ENCODE results near the gene SPATS1.
"Not testable (repeated sequence)": the region's sequence is repeated elsewhere in the genome, so short reads cannot be mapped to it uniquely, and the experiment has no call there.

The SPATS1 gene

DNA sequence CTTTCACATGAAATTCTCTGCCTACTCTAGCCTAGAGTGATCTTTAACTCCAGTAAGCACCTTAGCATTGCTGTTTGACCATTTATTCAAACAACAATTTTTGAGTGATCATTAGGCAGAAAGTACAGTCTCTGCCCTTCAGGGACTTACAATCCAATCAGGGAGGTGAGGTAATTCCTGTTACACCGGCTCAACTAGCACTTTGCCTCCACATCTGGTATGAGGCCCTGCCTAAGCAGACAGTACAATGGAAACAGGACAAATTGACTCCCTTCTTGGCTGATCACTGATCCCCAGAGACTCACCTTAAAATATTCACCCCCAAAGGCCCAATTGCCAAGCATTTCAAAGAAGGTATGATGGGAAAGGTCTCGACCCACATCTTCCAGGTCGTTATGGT, 30.7 kb upstream of the SPATS1 start:
- DNase-seq: no peak

DNA sequence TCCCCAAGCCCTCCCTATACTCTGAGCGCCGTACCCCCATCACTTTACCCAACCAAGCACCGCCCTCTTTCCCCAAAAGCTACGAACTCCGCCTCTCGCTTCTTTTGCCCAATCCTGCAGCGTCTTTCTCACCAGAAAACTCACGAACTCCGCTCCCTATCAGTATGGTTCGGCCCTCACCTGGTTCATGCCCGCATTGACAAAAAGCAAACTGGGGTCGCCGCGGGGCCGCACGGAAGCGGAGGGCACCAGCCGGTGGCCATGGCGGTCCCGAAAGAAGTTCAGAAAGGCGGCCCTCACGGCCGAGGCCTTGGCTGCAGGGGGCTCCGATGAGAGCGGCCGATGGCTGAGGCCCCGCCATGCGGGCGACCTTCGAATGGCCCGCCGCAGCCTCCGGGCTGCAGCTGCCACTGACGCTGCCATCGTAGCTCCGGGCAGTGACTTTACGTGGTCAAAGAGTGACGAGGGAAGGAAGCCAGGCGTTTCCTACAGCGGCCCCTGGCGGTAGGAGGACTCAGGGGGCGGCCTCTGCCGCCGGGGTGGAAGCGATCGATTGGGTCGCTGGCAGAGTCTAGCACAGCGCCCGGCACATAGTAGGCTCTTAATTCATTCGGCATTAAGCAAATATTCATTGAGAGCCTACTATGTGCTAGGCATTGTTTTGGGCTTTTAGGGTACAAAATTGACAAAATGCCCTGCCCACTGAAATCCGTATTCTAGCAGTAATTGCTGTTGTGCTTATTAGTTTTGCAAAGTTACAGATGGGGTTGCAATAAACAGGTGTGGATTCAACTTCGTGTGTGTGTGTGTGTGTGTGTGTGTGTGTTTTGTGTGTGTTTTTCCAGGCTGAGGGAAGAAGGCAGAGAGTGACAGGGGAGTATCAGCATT, 29.3 kb upstream of the SPATS1 start, which contains the start of gene AARS2:
AARS2 (minus strand) TSS at position 447 of the 888 bp plus-strand sequence; CDS start at position 423, 24 bp downstream.
- DNase-seq: peak; percentile 70 to 92 (median 84)

DNA sequence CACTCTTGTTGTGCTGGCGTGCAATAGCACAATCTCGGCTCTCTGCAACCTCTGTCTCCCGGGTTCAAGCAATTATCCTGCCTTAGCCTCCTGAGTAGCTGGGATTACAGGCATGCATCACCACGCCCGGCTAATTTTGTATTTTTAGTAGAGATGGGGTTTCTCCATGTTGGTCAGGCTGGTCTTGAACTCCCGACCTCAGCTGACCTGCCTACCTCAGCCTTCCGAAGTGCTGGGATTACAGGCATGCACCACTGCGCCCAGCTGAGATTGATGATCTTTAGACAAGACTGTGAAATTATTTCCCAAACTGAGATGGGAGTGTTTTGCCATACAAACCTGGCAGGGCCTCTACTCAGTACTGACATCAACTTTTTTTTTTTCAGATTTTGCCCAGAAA, 27.8 kb upstream of the SPATS1 start:
- DNase-seq: not testable (repeated sequence)

DNA sequence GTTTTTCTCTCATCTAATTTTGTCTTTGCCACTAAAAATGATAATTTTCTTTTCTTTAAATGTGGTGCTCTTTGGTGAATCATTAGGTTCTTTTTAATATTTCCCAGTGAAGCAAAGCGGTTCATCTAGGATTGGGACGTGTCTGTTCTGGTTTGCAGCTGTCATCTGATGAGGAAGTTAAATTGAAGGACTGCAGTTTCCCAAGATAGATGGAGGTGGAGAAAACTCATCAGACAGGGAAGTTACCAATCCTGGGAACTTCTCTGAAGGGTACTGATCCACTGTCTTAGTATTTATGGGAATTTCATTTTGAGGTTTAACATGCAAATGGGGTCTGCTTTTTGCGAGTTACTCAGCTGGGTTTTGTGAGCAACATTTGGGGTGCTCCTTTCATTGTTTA, 26.9 kb upstream of the SPATS1 start:
- no peak for DNase-seq

DNA sequence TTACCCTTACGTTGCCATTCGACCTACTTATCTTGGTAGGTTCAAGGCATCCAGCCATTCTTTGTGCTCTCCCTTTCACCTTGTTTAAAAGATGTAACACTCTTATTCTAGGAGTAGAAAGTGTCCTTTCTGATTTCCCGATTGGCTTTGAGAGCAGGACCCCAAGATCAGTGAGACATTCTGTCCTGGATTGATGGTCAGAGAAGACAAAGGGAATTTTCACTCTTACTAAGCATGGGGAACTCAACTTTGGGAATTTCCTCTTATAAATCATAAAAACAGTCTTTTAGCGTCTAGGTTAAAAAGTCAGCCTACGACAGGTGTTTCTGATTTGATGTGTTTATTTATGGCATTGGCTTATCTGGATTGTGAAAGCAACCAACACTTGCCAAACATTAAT, 26.5 kb upstream of the SPATS1 start:
- no peak for DNase-seq

DNA sequence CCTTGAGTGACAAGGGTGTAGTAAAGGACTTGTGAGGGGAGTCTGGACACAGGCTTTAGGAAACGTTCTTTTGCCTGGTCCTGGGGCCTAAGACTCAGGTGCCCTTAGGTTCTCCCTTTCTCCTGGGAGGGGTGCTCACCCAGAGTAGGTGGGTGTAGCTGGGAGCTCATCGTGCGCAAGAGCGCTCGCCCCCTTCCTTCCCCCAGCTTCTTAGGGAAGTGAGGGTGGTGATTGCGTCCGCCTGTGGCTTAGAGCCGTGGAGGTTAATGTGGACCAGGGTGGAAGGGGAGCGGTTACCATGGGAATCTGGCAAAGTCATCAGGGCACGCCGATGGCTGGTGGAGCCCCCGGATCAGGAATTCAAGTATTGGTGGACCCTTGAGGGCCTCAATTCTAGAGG, 26.0 kb upstream of the SPATS1 start:
- no peak for DNase-seq

DNA sequence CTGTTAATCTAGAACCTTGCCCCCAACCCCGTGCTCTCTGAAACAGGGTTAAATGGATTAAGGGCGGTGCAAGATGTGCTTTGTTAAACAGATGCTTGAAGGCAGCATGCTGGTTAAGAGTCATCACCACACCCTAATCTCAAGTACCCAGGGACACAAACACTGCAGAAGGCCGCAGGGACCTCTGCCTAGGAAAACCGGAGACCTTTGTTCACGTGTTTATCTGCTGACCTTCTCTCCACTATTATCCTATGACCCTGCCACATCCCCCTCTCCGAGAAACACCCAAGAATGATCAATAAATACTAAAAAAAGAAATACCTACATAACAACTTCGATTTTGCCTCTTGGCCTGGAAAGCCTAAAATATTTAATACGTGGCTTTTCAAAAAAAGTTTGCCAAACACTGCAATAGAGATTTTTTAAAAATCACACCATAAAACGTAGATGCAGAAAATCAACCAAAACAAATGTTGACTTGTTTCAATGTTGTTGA, 25.3 kb upstream of the SPATS1 start:
- DNase-seq: not testable (repeated sequence)

DNA sequence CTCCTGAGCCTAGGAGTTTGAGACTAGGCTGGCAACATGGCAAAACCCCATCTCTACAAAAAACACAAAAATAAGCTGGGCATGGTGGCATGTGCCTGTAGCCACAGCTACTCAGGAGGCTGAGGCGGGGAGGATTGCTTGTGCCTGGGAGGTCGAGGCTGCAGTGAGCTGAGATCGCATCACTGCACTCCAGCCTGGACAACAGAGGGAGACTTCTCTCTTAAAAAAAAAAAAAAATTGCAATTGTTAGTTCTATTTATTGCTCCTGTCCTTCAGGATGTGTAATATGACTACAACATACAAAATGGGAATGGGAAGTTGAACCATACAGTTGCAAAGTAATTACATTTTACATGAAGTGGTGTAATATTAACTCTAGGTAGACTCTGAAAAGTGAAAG, 21.2 kb upstream of the SPATS1 start:
- DNase-seq: no peak

DNA sequence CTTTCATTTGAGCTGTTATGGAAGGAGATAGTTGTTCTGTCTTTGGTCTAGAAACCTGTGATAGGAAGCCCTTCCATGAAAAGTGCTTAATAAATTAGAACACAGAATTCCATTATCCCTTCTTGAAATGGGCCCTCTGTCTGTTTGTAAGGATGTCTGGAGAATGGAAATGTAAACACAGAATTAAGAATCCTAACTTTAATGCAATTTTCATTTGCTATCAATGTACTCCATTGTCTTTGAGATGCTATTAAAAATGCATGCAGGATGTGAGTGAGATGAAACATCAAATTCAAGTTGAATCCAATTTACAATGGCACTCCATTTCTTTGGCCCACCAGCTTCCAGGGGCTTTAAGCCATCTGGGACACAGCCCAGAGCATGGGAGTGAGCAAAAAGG, 15.4 kb upstream of the SPATS1 start:
- DNase-seq: no peak

DNA sequence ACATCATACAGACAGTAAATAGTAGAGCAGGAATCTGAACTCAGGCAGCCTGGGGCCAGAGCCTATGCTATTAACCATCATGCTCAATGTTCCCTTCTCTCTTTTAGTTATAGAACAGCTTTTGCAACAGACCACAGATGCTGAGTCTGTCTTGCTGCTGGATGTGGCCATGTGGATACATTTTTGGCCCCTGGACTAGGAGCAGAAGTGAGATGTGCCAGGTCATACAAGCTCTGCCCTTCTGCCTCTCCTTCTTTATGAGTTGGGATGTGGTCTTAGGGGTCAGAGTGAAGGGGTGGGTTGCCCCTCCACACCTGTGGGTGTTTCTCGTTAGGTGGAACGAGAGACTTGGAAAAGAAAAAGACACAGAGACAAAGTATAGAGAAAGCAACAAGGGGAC, 14.7 kb upstream of the SPATS1 start:
- no peak for DNase-seq

DNA sequence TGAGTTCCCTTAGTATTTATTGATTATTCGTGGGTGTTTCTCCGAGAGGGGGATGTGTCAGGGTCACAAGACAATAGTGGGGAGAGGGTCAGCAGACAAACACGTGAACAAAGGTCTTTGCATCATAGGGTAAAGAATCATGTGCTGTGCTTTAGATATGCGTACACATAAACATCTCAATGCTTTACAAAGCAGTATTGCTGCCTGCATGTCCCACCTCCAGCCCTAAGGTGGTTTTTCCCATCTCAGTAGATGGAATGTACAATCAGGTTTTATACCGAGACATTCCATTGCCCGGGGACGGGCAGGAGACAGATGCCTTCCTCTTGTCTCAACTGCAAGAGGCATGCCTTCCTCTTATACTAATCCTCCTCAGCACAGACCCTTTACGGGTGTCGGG, 14.2 kb upstream of the SPATS1 start:
- DNase-seq: not testable (repeated sequence)

DNA sequence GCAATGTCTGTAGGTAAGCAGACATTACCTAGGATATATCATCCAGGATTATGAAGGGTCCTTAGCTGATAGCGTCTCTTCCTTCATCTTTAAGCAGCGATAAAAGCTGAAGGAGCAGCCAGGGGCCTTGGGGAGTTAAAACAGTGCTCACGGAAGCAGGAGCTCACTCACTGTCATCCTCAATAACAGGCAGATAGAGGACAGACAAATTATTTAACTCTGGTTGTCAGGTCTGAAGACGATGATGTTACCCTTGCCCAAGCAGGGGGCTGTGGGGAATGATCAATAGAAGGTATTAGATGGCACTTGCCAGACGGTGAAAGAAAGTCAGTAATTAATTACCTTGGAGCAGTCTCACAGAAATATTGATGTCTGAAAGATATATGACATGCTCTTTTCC, 12.6 kb upstream of the SPATS1 start:
- no peak for DNase-seq

DNA sequence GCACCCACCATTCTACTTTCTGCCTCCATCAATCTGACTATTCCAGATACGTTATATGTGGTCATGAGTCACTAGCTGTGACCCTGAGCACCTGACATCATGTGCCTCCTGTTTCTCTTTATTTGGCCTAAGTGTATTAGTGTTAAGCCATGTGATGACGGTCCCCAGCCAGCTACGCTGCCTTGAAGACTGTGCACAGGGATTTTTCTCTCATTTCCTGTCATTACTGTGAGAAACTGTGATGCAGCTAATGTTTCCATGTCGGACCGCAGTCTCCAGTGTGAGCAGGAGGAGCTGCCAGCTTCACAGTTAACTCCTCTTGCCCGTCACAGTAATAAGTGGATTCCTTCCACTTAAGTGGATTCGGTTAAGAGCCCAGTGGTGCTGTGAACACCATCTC, 9.9 kb upstream of the SPATS1 start:
- no peak for DNase-seq

DNA sequence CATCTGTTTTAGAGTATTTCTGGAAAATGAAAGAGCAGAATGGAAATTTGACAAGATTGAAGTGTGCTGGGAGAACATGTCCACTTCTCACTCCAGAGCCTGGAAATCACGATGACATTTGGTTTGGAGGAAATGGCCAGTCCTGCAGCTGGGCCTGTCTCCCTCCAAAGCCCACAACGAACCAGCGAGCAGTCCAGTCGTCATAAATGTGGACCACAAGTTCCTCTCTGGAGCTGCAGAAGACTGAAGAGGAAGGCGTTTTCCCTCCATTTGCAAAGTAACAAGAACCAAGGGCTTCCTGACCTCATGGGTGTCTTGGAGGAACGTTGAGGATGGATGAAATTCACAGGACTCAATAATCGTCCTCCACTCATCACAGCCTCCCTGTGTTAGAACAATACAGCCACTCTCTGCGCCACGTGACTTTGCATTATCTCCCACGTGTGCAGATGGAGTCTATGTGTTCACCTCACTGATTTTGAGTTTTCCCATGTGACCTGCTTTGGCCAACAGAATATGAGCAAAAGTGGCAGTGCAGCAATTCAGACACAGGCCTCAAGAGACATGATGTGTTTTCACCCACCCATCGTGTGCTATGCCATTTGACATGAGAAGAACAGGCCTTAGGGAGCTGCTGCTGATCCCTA, 9.1 kb upstream of the SPATS1 start:
- DNase-seq: no peak

DNA sequence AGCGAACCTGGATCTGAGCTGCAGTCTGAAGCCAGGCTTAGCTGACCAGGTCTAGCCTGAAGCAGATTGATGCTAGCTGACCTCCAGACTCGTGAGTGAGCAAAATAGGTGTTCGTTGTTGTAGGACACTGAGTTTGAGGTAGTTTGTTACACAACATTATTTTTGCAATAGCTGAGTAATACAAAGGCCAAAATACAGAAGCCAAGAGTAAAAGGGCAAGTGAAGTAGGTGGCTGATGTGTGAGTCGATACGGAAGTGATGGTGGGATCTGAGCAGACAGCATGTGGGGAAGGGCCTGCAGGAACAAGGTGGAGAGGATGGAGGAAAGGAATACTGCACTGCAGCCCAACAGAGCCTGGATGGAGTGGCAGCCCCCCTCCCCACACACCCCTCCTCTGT, 8.5 kb upstream of the SPATS1 start:
- DNase-seq: no peak

DNA sequence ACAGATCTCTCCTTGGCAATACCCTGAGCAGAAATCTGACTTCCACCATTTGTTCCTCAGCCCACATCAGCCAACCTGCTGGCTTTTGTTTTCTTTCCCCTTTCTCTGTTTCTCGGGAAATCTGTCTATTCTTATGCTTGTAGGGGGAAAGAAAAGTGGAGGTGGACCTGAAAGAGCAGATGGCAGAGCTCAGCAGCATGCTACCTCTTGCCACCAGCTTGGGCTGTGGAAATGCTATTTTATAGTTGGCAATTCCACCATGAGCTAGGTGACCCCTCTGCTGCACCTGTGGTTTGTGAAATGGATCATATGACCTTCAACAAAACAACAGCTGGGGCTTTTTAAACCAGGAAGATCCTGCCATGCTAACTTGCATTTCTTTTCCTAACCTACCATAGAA, 6.8 kb upstream of the SPATS1 start:
- no peak for DNase-seq

DNA sequence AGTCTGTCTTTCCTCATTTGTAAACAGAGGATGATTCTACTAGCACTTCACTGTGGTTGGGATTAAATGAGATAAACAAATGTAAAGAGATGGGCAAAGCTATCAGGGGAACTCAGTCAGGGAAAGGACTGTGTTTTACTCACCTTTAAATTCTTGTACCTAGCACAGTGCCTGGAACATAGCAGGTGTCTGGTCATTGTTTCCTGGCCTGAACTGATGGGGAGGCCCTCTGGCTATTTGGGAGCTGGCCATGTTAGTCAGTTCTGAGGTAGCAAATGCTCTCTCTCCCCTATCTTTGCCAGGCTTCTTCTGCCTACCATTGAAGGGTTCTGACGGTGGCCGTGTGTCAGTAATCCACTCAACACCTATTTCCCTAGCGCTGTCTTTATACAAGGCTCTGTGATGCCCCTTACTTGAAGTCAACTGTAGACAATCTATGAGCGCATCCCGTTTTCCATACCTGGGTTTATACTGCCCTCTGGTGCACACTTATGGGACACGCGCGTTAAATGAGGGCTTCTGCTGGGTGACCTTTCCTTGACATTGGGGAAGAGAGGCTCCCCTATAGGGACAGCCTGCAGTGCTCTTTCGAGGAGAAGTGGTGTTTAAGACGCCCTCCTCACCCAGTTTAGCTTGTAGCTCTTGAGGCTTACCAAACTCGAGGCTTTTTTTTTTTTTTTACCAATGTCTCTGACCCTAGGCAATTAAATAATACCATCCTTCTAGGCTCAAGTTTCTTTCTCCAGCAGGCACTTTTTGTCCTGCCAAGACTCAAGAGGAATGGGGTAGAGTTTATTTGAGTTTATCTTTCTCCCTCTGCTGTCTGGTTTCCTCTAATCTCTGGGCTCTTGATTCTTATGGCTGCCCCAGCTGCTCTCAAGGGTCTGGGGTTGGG, 4.0 kb upstream of the SPATS1 start:
- peak; percentile 26 to 65 (median 47) for DNase-seq

DNA sequence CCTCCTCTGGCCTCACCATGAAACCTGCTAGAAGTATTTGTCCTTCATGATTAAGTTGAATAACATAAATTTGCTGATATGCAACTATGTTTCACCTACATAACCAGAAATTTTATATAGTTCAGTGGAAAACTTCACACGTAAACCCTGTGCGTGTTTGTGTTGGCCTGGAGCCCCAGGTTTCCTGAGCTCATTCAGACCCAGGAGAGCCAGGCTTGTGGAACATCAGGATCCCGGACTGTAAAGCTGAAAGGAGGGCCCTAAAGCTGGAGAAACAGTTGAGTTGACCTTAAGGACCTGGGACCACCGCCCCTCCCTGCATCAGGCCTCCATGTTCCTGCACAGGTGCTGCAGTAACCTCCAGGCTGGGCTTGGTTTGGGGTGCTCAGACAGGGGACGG, 3.1 kb upstream of the SPATS1 start:
- DNase-seq: no peak

DNA sequence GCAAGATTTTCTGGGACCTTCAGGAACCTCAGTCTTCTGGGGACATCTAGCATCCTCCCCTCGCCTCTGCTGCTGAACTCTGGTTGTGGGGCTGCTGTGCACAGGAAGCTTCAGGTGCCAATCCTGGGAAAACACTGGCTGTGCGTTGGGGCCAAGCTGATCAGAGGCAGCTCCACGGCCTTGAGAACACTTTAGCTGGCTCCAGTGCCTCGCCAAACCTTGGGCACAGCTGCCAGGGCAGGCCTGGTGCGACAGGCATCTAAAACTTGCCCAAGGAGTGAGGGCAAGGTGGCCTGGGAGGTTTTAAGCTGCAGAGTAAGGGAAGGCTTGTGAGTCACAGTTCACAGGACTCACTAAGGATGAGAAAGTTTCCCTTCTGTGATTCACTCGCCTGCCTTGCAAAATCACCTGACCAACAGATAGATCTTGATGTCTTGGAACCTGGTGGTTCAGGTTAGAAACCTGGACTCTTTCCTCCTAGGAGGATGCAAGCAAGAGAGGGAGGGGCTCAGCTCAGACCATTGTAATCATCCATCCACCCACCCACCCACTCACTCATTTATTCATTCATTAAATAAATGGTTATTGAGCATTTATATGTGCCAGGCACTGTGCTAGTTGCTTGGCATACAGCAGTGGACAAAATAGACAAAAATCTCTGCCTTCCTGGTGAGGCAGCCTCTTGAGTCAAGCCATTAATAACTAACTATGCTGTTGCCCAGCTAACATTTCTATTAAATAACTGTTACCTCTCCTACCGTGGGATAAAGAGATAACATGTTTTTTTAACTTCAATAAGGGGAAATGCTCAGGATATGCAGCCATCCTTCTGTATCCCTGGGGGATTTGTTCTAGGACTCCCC, 2.5 kb upstream of the SPATS1 start:
- DNase-seq: no peak

DNA sequence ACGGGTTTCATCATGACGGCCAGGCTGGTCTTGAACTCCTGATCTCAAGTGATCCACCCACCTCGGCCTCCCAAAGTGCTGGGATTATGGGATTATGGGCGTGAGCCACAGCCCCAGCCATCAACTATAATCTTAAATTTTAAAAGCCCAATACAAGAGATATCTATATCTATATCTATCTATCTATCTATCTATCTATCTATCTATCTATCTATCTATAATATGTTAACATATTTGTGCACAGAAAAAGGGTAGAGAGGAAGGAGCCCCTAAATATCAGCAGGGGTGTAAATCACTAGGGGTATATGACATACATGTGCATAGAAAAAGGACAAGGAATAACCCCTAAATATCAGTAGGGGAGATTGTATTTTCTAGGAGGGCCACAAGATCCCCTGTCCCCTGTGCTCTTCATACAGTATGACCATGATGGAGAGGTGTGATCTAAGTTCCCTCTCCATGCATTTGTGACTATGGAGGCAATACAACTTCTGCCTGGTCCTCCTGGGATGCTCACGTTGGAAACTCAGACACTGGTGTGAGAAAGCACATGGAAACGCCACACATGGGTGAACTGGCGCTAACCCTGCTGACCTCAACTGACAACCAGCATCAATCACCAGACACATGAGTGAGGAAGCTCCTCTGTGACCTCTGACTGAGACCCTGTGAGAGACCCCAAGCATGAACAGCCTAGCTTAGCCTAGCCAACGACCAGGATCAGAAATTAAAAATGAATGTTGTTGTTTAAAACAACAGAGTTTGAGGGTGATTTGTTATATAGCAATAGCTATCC, 1.2 kb upstream of the SPATS1 start:
- DNase-seq: no peak

DNA sequence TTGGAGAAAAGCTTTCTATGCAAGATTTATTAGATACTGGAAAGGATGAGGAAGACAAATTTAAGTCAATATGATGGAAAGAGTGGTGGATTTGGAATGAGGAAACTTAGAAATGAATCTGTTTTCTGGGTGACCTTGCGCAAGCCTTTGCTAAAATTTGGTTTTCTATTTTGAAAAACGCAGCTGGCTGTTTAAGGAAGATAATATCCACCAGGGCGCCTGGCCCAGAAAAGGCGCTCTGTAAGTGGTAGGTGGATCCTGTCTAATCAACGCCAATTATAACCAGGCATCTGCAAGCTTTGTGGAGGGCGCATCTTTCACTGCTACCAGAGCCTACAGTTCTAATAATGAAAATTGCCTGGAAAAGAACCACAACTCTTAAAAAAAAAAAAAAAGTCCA, 398 bp upstream of the SPATS1 start:
- DNase-seq: no peak

Measured in stimulated activated naive CD4-positive, alpha-beta T cell (primary cell).